ENCODE data around the gene RELN. TPM values are rescaled to one million over a fixed set of nuclear protein-coding genes. Genes with fewer than 3 reads are reported as not detected.
A peak's percentile ranks its signal among the peaks of the same experiment; 100 is the strongest.

RELN gene
- total and polyA plus RNA-seq, 9 of the 15 experiments (the other 6 are each of a cell fraction or from before 2014, with no cell fraction given), result 12.9 to 43.2 (median 18.1) TPM

DNA sequence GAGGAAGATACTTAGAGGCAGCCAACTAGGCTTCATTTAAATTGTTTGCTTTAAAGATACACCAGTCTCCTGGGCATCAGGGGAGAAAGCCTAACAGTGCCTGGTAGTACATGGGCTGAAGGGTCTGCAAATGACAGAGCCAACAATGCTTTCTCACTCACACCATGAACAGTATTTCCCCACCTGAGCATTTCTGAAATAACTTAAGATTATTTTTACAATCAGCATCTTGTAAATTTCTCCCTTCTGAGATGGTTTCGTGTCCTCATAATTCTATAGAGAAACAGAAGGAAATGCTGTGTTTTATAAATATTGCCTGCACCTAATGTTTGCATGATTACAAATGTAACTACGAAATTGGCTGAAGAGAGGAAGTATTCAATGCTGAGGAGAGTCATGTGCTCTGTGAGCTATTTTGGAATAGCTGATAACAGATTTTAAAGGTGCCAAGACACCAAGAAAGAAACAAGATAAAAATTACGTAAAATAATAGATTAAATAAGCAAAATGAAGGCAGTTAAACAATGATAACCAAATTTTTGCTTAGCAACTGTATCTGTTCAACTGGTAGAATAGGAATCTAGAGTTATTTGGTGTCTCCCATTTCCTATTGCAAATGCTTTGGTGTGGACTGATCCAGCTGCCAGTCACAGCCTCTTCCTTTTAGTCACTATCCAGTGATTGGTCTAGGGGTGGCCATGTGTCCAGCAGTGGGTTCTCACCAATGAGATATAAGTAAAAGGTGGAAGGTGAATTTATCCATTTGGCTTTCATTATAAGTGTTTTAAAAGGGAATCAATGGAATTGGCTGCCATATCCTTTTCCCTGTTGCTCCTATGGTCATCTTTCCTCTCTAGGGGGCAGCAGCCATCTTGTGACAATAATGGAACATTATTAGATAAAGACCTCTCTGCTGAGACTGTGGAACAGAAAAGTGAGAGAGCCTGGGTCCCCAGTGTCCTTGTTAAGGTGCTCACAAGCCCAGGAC lies 375.5 kb downstream of the RELN start (continued):
- TF ChIP-seq, protein P1, sequence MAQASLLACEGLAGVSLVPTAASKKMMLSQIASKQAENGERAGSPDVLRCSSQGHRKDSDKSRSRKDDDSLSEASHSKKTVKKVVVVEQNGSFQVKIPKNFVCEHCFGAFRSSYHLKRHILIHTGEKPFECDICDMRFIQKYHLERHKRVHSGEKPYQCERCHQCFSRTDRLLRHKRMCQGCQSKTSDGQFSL (CRISPR knock-in tag; IDR thresholded peaks at IDR 0.05), result no peak
- TF ChIP-seq, protein P1 (tag; IDR thresholded peaks at IDR 0.05), result no peak
- no peak for TF ChIP-seq SMAD4 (CRISPR knock-in tag; conservative IDR thresholded peaks at IDR 0.05)
- TF ChIP-seq ZNF766 (CRISPR knock-in tag; conservative IDR thresholded peaks at IDR 0.05), result peak; percentile 65
- TF ChIP-seq, protein P2, sequence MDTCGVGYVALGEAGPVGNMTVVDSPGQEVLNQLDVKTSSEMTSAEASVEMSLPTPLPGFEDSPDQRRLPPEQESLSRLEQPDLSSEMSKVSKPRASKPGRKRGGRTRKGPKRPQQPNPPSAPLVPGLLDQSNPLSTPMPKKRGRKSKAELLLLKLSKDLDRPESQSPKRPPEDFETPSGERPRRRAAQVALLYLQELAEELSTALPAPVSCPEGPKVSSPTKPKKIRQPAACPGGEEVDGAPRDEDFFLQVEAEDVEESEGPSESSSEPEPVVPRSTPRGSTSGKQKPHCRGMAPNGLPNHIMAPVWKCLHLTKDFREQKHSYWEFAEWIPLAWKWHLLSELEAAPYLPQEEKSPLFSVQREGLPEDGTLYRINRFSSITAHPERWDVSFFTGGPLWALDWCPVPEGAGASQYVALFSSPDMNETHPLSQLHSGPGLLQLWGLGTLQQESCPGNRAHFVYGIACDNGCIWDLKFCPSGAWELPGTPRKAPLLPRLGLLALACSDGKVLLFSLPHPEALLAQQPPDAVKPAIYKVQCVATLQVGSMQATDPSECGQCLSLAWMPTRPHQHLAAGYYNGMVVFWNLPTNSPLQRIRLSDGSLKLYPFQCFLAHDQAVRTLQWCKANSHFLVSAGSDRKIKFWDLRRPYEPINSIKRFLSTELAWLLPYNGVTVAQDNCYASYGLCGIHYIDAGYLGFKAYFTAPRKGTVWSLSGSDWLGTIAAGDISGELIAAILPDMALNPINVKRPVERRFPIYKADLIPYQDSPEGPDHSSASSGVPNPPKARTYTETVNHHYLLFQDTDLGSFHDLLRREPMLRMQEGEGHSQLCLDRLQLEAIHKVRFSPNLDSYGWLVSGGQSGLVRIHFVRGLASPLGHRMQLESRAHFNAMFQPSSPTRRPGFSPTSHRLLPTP (IDR thresholded peaks at IDR 0.05; ENCODE audit: borderline replicate concordance, extremely low read depth, insufficient read length), result no peak
- peak; percentile 66; the same call in 1 of the 2 replicates for TF ChIP-seq RAD51 (IDR thresholded peaks at IDR 0.05; ENCODE audit: borderline replicate concordance, low read depth)
- peak in 1 of 3 experiments; percentile 76 for TF ChIP-seq YY1 (IDR thresholded peaks at IDR 0.05; ENCODE audit: borderline replicate concordance in 1 of 3, control insufficient read depth in 1 of 3, extremely low read depth in 1 of 3, insufficient read depth in 3 of 3, insufficient read length in 1 of 3, insufficient replicate concordance in 2 of 3, low read depth in 1 of 3, low read length in 2 of 3)
- TF ChIP-seq, protein P3, sequence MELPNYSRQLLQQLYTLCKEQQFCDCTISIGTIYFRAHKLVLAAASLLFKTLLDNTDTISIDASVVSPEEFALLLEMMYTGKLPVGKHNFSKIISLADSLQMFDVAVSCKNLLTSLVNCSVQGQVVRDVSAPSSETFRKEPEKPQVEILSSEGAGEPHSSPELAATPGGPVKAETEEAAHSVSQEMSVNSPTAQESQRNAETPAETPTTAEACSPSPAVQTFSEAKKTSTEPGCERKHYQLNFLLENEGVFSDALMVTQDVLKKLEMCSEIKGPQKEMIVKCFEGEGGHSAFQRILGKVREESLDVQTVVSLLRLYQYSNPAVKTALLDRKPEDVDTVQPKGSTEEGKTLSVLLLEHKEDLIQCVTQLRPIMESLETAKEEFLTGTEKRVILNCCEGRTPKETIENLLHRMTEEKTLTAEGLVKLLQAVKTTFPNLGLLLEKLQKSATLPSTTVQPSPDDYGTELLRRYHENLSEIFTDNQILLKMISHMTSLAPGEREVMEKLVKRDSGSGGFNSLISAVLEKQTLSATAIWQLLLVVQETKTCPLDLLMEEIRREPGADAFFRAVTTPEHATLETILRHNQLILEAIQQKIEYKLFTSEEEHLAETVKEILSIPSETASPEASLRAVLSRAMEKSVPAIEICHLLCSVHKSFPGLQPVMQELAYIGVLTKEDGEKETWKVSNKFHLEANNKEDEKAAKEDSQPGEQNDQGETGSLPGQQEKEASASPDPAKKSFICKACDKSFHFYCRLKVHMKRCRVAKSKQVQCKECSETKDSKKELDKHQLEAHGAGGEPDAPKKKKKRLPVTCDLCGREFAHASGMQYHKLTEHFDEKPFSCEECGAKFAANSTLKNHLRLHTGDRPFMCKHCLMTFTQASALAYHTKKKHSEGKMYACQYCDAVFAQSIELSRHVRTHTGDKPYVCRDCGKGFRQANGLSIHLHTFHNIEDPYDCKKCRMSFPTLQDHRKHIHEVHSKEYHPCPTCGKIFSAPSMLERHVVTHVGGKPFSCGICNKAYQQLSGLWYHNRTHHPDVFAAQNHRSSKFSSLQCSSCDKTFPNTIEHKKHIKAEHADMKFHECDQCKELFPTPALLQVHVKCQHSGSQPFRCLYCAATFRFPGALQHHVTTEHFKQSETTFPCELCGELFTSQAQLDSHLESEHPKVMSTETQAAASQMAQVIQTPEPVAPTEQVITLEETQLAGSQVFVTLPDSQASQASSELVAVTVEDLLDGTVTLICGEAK (IDR thresholded peaks at IDR 0.05), result no peak
- TF ChIP-seq, protein P3 (CRISPR knock-in tag; IDR thresholded peaks at IDR 0.05), result no peak
